Measurements from ENCODE around the gene LAMC3.

The LAMC3 gene

DNA sequence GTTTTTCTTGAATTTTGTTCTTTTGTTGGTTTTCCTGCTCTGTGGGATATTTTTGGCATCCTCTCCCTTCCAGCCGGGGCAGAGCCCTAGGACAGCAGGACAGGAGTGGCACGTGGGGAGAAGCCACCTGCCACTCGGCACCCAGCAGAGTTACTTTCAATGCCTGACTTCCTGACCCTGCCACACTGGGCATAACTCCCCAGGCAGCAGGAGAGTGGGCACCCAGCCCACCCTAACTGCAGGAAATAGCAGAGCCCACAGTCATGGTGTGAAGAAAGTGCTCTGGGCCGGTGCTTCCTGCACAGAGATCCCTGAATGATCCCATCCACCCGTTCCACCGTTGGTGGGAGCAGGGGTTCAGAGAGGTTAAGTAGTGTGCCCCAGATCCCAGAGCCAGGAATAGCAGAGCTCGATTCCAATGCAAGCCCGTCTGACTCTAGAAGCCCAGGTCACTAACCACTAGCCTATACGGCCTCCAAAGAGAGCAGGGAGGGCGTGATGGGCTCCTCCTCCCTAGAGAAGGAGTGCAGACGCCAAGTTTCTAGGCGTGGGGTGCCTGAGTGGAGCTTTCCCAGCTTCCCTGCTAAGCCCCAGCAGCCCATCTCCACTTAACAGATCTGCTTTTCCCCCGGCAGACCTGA lies 108.3 kb downstream of the LAMC3 start:
- no peak for DNase-seq (ENCODE audit: low spot score)

DNA sequence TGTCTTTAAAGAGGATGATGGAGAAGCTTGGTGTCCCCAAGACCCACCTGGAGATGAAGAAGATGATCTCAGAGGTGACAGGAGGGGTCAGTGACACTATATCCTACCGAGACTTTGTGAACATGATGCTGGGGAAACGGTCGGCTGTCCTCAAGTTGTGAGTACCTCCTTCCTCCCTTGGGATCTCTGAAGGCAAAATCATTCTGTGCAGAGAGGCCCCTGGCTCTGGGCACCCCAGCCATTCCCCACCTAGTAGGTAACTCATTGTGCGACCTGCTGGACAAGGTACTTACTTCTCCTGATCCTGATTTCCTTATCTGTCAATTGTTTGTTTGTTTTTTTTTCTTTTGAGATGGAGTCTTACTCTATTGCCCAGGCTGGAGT lies 108.8 kb downstream of the LAMC3 start:
- no peak for DNase-seq (ENCODE audit: low spot score)

DNA sequence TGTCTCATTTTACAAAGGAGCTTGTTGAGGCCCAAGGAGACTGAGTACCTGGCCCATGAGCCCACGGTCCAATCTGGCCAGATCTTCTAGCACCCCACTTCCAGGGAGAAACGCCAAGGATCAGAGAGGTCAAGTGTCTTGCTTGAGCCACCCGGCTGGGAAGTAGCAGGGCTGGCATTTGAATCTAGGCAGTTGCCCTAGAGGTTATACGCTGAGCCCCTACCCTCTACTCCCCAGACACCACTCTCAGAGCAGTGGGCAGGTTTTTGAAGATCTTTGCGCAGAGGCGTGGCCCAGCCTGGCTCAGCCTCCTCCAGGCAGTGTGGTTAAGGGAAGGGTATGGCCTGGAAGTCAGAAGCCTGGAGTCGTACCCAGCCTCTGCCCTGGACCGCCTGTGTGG lies 110.6 kb downstream of the LAMC3 start:
- no peak for DNase-seq (ENCODE audit: low spot score)

DNA sequence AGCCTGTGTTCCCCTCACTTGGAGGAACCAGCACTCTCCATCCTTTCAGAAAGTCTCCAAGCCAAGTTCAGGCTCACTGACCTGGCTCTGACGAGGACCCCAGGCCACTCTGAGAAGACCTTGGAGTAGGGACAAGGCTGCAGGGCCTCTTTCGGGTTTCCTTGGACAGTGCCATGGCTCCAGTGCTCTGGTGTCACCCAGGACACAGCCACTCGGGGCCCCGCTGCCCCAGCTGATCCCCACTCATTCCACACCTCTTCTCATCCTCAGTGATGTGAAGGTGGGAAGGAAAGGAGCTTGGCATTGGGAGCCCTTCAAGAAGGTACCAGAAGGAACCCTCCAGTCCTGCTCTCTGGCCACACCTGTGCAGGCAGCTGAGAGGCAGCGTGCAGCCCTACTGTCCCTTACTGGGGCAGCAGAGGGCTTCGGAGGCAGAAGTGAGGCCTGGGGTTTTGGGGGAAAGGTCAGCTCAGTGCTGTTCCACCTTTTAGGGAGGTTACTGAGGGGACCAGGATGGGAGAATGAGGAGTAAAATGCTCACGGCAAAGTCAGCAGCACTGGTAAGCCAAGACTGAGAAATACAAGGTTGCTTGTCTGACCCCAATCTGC lies 111.8 kb downstream of the LAMC3 start:
- DNase-seq (ENCODE audit: low spot score) = no peak

DNA sequence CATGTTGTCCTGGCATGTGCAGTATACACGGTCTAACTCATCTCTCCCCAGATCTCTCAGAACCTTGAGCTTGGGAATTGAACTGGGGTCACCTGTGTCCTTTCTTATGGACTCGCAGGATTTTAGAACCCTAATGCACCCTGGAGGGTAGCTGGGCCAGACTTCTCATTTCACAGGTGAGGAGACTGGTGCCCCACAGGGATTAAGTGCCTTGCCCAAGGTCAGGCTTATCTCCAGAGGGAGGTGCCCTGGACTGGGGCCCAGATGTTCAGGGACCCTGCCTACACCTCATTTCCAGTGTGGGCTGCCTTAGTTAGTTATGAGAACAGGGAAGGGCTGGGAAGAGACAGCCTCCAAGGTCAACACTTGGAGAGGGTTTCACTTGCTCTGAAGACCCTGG lies 112.4 kb downstream of the LAMC3 start:
- no peak for DNase-seq (ENCODE audit: low spot score)

DNA sequence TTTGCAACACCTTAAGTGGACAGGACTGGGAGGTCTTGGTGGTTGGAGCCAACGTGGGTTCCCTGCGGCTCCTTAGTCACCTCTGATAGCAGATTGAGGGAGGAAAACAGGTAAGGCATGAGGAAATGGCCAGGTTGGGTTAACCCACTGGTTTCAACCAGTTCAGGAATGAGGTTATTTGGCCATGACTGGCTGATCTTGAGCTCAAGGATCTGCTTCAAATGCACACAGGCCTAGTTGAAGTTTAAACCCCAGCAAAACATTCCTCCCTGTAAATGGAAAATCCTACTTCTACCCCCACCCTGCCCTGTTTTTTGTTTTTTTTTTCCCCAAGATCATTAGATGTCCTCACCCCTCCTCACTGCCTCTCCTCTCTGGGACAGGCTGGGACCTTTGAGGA lies 113.2 kb downstream of the LAMC3 start:
- DNase-seq (ENCODE audit: low spot score) = no peak

DNA sequence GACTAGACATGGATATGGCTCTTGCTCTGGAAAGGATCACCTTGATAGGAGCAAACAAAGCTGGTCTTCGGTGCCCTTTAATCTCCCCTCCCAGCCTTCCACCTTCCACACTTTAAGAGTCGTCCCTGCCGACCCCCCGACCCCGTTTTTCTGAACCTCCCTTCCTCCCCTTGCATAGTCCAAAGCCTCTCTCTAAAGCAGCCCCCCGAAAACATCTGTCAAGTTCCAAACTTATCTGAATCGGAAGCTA lies 116.0 kb downstream of the LAMC3 start:
- DNase-seq (ENCODE audit: low spot score) = no peak

DNA sequence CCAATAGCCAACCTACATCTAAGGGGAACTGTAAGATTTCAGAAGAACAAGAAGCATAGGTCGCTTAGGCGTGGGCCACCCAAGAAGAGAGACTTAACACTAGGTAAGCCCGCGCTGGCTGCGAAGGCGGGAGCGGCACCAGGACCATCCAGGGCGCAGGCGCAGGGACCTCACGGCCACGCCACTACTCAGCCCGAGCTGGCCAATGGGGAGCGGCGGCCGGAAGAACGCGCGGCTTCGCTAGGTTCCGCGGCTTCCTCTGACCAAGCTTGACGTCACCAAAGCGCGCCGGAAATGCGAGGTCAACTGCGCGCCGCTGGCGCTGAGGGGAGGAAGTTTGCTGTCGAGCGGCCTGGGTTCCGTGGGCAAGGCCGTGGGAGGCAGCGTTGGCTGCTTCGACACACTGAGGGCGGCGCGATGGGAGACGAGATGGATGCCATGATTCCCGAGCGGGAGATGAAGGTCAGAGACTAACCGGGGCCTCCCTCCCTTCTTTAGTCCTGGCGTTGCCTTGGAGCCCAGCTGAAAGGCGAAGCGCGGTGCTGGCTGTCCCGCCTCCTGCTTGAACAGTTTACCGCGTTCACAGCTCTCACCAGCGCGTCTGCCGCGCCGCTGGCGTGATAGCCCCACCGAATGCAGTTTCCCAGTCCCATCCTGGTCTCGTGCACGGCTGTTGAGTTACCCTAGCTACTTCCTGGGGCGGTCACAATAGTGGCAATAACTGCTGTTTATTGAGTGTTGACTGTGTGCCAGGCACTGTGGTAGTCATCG lies 116.5 kb downstream of the LAMC3 start, which contains the start of gene NUP214:
TSS of gene NUP214 (plus strand) at position 299 of the 771 bp plus-strand sequence. CDS start at position 418, 119 bp downstream.
- peak; percentile 97 for DNase-seq (ENCODE audit: low spot score)

DNA sequence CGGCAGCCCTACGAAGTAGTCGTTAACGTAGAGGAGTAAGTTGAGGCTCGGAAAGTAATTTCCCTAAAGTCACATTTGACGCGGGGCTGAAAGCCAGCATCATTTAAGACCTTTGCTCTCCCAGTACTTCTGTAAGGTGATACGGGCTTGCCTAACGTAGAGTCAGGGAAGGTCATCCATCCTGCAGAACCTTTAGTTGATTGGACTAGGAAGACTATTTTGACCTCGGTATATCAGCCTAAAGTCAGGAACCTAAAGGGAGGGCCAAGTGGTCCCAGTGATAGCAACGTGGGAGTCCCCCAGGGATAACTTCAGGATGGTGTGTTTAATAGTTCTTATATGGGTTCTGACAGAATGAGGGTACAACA lies 117.1 kb downstream of the LAMC3 start:
- DNase-seq (ENCODE audit: low spot score) = no peak

DNA sequence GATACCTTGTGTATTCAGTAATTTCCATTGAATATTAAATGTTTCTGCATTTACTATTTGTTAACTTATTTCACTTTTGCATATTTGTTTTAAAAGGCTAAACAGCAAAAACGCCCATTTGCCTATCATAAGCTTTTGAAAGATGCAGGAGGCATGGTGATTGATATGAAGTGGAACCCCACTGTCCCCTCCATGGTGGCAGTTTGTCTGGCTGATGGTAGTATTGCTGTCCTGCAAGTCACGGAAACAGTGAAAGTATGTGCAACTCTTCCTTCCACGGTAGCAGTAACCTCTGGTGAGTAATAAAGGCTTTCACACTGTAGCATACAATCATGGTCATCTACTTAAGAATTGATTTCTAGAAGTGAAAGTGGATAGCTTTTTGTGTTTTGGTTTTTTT lies 120.2 kb downstream of the LAMC3 start:
- DNase-seq (ENCODE audit: low spot score) = no peak

DNA sequence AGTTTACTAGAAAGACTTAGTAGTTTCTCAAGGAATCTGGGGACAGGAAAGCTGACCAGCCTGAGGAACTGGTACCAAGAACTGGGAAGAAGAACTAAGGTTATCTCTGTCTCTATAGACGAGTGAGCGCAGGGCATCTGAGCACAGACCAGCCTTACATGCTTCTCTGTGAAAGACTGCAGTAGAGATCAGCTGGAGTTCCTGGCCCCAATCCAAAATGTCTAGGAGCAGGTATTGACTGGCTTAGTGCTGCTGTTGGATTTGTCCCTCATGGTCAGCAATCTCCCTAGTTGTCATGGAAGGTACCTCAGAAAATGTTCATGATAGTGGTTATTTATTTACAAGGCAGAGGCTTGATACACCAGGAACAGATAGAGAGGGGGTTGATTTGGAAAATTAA lies 129.7 kb downstream of the LAMC3 start:
- no peak for DNase-seq (ENCODE audit: low spot score)

DNA sequence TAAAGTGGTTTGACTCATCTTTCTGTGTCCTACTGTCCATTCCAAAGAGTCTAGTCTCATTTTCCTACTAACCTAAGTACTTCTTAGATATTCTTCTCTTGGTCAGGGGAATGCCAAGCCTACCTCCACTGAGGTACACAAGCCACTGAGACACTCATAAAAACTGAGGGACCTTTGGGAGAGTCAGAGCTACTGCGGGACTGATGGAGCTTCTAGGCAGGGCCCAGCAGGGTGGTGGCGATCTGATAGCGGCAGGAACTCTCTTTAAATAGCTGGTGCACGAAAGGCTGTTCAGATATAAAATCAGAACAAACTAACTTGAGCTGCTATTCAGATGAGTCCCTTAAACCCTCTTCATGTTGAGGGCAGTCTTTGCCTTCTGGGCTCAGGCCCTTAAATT lies 131.1 kb downstream of the LAMC3 start:
- no peak for DNase-seq (ENCODE audit: low spot score)

DNA sequence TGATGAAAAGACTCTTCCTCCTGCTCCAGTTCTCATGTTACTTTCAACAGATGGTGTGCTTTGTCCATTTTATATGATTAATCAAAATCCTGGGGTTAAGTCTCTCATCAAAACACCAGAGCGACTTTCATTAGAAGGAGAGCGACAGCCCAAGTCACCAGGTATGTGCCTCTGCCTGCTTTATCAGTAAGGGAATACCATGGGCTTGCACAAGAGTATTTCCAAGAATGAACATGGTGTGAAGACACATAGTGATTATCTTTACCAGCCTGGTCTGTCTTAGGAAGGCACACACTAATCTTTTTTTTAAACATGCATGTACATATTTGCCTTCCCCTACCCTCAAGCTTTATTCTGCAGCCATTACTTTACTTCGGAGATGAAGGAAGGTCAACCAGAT lies 131.6 kb downstream of the LAMC3 start:
- DNase-seq (ENCODE audit: low spot score) = no peak

DNA sequence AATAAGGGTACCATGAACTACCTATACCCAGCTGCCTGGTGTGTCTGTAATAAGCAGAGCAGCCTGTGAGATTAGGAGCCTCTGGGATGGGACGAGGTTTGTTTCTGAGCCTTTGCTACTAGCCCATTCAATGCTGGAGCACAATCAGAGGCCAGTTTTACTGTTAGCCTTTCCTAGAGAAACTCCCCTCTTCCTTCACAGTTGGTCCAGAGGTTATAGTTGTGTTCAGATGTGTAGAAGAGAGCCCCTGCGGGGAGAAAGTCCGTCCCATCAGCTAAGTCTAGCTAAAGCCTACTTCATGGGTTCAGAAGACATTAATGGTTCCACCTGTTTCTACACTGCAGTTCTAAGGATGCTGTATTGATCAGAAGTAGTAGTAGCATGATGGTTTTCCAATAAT lies 133.2 kb downstream of the LAMC3 start:
- no peak for DNase-seq (ENCODE audit: low spot score)
